Activated CD8-positive, alpha-beta memory T cell treated with anti-CD3 and anti-CD28 coated beads, Interleukin-2, amount 50 U/mL, for 24 hours (primary cell): ENCODE measurements around the gene SKA2.
A peak's percentile ranks its signal among the peaks of the same experiment; 100 is the strongest.
"Not testable (repeated sequence)": the region's sequence is repeated elsewhere in the genome, so short reads cannot be mapped to it uniquely, and the experiment has no call there.

ENCODE experiments used
- DNase-seq: peaks from one replicate; pipeline ENCODE4 v3.0.0-alpha.2; 2020; ENCODE audit errors: extremely low read depth

SKA2 gene

GRCh38 chr17:59151591-59151990 lies 3.4 kb downstream of the SKA2 start:
- DNase-seq = no peak

DNA sequence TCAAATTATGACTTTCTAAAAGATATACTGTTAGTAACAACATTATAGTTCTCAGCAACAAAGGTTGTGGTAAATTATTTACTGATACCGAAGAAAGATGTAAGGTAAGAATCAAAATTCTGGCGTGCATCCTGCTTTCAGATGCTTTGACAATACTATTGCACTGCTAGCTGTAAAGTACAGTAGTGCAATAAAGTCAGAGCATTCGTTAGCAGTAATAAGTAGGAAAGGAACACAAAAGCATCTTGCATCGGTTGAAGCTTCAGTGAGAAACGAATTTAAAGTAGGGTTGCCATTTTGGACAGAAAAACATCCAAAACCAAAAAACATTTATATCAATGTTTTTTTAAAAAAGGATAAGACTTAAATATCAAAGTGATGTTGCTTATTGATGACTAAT lies 4.0 kb downstream of the SKA2 start:
- DNase-seq = no peak

- no peak for DNase-seq
Measured at GRCh38 chr17:59149841-59150511, 5.0 kb downstream of the SKA2 start.

DNA sequence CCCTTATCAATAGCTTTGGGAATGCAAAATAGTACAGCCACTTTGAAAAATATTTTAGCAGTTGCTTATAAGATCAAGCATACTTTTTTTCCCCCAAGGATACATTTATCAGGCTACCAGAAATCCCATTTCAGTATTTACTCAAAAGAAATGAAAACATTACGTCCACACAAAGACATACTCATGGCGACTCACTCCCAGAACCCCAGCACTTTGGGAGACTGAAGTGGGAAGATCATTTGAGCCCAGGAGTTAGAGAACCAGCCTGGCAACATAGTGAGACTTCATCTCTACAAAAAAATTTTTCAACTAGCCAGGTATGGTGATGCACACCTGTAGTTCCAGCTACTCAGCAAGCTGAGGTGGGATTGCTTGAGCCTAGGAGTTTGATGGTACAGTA lies 5.9 kb downstream of the SKA2 start:
- DNase-seq = no peak

DNA sequence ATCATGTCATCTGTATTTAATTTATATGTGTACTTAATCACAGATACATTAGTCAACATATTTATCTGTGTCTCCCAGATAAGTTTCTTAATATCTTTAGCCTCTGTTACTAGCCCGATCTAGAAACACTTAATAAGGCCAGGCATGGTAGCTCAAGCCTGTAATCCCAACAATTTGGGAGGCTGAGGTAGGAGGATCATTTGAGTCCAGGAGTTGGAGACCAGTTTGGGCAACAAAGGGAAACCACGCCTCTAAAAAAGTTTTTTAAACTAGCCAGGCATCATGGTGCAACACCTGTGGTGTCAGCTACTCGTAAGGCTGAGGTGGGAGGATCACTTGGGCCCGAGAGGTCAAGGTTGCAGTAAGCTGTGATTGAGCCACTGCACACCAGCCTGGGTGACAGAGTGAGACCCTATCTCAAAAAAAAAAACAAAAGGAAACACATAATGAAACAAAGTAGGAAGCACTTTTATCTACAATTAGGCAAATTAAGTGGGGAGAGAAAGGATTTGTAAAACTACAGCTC lies 9.4 kb downstream of the SKA2 start:
- no peak for DNase-seq

DNA sequence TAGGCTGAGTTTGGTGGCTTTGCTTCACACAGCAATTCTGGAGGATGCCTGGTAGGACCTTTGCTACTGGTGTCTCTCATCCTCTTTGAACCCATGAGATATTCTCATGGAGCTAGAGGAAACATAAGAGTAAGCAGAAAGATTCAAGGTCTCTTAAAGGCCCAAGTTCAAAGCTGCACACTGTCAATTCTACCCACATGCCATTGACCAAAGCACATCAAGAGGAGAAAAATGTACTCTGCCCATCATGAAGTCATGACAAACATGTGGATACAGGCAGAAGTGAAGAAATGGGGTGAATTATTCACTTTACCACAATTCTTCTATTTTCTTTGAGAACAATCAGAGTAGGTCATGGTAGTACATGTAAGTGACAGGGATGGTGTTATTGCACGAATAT lies 13.1 kb downstream of the SKA2 start:
- no peak for DNase-seq

GRCh38 chr17:59139939-59140338 lies 15.0 kb downstream of the SKA2 start:
- no peak for DNase-seq

GRCh38 chr17:59138339-59138738 lies 16.6 kb downstream of the SKA2 start:
- not testable (repeated sequence) for DNase-seq

DNA sequence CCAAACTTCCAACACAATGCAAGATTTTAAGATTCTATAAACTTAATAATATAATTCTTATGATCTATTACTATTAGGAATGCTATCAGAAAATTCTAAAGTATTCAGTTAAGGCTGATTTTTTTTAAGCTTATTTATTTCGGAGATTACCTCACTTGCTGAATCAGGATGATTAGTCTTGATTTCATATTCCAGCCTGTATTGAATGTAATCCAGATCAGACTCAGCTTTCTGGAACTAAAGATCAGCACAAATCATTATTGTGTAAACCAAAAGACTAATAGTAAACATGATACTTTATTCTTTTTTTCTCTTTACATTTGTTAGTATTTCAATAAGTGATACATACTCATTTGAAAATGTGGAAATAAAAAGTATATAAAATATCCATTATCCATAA lies 23.9 kb downstream of the SKA2 start:
- DNase-seq = no peak

GRCh38 chr17:59129814-59130213 lies 25.2 kb downstream of the SKA2 start:
- no peak for DNase-seq

GRCh38 chr17:59126809-59127417 lies 28.1 kb downstream of the SKA2 start:
- DNase-seq = no peak

DNA sequence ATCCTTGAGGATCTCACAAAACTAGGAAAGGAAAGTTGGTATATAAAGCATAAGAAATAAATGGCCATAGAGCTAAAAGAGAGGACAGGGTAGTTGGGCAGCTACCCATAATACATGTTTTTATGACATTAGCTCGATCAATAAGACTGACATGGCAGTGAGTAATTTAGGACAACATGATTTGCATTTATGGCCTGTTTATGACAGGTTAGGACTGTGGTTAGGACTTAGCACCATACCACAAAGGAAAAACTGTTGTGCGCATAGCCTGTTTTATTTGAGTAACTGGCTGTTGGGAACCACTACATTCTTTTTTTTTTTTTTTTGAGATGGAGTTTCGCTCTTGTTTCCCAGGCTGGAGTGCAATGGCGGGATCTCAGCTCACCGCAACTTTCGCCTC lies 30.3 kb downstream of the SKA2 start:
- DNase-seq = no peak

DNA sequence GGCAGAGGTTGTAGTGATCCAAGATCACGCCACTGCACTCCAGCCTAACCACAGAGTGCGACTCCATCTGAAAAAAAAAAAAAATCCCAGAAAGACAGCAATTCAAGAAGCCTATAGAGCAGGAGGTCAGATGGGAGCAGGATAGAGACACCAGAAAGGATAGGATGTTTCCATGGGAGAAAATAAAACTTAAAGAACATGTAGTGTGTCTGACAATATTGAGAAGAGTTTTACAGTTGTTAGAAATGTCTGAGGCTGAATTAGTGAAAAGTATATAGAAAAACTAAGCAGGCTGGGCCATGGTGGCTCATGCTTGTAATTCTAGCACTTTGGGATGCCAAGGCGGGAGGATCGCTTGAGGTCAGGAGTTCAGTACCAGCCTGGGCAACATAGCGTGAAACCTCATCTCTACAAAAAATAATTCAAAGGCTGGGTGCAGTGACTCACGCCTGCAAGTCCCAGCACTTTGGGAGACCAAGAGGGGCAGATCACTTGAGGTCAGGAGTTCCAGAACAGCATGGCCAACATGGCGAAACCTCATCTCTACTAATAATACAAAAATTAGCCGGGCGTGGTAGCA lies 33.0 kb downstream of the SKA2 start:
- no peak for DNase-seq

GRCh38 chr17:59115474-59115873 lies 39.5 kb downstream of the SKA2 start:
- DNase-seq = no peak

- no peak for DNase-seq
Measured at GRCh38 chr17:59111539-59111938, 43.4 kb downstream of the SKA2 start.

DNA sequence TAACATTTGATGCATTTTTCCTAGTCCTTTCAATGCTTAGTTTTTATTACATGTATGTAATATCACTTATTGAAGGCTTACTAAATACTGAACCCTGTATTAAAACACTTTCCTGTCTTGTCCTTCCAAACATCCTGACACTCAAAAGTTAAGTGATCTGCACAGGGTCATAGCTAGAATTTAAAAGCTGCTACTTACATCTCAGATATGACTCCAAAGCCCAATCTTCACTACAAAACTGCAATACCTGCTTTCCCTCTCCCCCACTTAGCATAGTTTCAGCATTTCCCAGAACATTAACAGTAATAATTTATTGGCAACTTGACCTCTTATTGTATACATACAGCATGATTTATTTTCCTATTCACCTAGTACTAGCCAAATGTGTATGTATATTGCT lies 44.0 kb downstream of the SKA2 start:
- no peak for DNase-seq

- DNase-seq = no peak
Measured at GRCh38 chr17:59108400-59109102, 46.4 kb downstream of the SKA2 start.

DNA sequence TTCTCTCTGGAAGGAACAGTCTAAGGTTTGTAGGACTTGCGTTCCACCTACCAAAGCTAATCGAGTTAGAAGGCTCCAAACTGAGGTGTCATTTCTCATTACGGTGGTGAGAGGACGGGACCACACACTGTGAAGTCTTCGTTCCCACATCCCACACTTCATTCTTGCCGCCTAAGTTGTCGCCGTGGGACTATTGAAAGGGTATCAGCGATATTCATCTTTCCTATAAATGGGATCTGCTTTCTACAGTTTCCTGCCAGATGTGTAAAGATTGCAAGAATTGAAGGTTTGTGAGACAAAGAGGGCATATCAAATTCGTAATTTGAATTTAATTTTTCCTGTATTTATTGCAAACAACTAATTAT lies 47.7 kb downstream of the SKA2 start:
- no peak for DNase-seq

DNA sequence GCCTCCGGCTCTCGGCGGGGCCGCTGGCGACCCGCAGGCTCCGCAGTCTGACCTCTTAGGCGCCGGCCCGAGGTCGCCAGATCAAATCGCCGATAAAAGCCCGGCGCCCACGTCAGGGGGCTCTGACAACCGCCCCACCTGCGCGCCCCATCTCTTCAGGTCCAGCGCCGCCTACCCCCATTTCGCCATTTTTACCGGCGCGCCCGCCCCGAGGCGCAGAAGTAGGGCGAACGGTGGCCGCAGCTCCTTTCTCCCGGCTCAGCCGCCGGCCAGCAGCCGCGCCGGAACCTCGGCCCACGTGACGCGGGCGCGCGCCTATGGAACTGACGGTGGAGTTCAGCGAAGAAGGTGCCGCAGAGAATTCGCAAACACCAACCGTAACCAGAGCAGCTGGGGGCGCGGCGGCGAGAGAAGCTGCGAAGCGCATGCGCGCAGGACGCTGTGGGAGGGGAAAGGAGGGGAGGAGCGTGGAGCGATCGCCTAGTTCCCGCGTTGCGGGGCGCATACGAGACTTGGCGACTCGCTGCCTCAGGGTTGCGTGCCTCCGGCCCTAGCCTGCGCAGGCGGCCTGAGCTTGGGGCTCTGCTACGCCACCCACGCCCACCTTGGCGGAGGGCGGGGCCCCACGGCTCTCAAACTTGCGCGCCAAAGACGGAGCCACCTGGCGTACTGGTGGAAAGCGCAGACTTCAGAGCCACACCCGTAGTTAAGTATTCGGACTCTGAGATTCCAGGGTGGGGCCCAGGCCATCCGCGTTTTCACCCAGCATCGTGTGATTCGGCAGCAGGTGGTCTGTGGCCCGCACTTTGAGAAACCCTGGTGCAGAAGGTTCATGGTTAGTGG lies 48.3 kb downstream of the SKA2 start, which contains the start of gene TRIM37:
TRIM37 (minus strand) TSS at position 418 of the 843 bp plus-strand sequence. CDS start 419 bp downstream, outside the sequence.
- peak; percentile 97 for DNase-seq

DNA sequence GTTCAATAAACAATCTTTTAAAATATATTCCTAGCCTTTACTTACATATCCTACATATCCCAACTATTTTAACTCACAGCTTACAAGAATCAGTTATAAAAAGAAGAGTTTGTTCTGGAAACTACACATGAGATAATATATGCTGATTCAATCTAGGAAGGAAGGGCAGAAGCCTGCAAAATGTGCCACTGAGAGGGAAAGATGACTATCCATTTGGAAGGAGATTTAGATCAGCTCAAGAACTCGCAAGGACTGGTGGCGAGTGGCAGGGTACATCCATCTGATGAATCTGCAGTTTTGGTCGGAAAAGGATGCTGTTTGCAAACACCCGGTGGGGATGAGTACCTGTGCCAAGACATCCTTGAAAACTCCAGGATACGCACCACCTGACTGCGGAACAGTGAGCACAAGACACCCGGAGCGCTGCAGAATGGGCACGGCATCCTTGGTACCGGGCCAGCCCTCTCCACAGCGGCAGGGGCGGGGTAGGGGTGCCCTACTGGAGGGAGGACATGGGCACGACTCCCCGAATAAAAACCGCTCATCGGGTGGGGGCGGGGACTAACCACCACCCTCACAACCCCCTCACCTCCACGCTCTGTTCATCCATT lies 49.0 kb downstream of the SKA2 start:
- DNase-seq = peak; percentile 32

- DNase-seq = no peak
Measured at GRCh38 chr17:59101178-59101577, 53.8 kb downstream of the SKA2 start.
